Measurements from ENCODE around the gene ABCA7. TPM values are rescaled to one million over a fixed set of nuclear protein-coding genes. Genes with fewer than 3 reads are reported as not detected.
A peak's percentile ranks its signal among the peaks of the same experiment; 100 is the strongest.

Gene ABCA7
- total and polyA plus RNA-seq, 2 of the 13 experiments (the other 11 are each of a cell fraction or from before 2014, with no cell fraction given): 4.4 to 32.4 TPM

GRCh38 chr19:1094978-1095701 lies 55.2 kb downstream of the ABCA7 start, which contains the start of gene POLR2E:
Gene POLR2E, minus strand, starts transcription at chr19:1095375. Its CDS starts 60 bp downstream, at chr19:1095315.
- ATAC-seq (peak; percentile 73), FAIRE-seq (peak; percentile 93), DNase-seq (ENCODE audit: low spot score) (peak; percentile 94)
- POLR2A ChIA-PET: interaction anchor here (2.6 kb wide), 1 partner anchor 8 kb away, joined by 9 read pairs; no protein-coding TSS in a partner anchor
- Histone ChIP-seq H3K4me3 (replicated peaks in 1 of 3; ENCODE audit: insufficient read depth in 1 of 3, low read depth in 2 of 3, low read length in 3 of 3) (peak within 1 kb of the TSS; percentile 91 to 99 (median 97)), H3K27me3 (ENCODE audit: control insufficient read depth in 1 of 2, insufficient read depth in 2 of 2, low read length in 2 of 2) (no peaks in the 10 kb centered on the region; a peak in 1 of 5 replicates), H2AFZ (ENCODE audit: low read length) (no peak within 1 kb of the TSS), H3K79me2 (ENCODE audit: insufficient read depth, low read length) (peaks cover 30% of the 10 kb centered on the region), H3K9ac (ENCODE audit: insufficient read depth, low read depth, low read length) (peak within 1 kb of the TSS; percentile 92), H3K36me3 (replicated peaks in 1 of 2; ENCODE audit: control insufficient read depth in 1 of 2, insufficient read depth in 2 of 2, low read length in 2 of 2) (peaks cover 8 to 21% of the 10 kb centered on the region in 2 experiments), H3K4me1 (ENCODE audit: insufficient read depth, low read length) (peaks cover 55% of the 10 kb centered on the region), H3K9me3 (ENCODE audit: low read length) (no peaks in the 10 kb centered on the region), H3K27ac (ENCODE audit: extremely low read length, insufficient read depth, low read length) (peak within 1 kb of the TSS; percentile 57), H3K4me2 (ENCODE audit: low read depth, low read length) (peak within 1 kb of the TSS; percentile 89), H4K20me1 (ENCODE audit: insufficient read depth, low read length) (peaks cover 16% of the 10 kb centered on the region)
- intact Hi-C loops (cut with micrococcal nuclease; ENCODE audit: unreplicated experiment): loop anchor here (5.0 kb wide), 1 partner anchor 617 kb away; no protein-coding TSS in a partner anchor
- in situ Hi-C loops (cut with HindIII; ENCODE audit: extremely low pct_ligation_motif_present, low pct_unique_long_range_greater_than_20kb): no loop called here
- no CpG with 5 or more reads among the region's 81 CpGs for WGBS (ENCODE audit: low lambda C conversion rate)
- CTCF ChIA-PET (ENCODE audit: low intra/inter-chr PET ratio, low total read pairs): no interaction called here
- BruUV-seq (replicated peaks): no TSS peak
- TF ChIP-seq ZNF614 (CRISPR knock-in tag; IDR thresholded peaks at IDR 0.05; ENCODE audit: borderline replicate concordance) (no peak), ZNF382 (CRISPR knock-in tag; IDR thresholded peaks at IDR 0.05; ENCODE audit: borderline replicate concordance) (no peak), ZNF879 (CRISPR knock-in tag; IDR thresholded peaks at IDR 0.05) (no peak), DBP (CRISPR knock-in tag; IDR thresholded peaks at IDR 0.05; ENCODE audit: not compliant biosample characterization) (no peak), JUND (CRISPR knock-in tag; IDR thresholded peaks at IDR 0.05) (no peak), SP4 (CRISPR knock-in tag; IDR thresholded peaks at IDR 0.05) (peak; percentile 80; the same call in 1 of the 2 replicates), ZNF124 (CRISPR knock-in tag; IDR thresholded peaks at IDR 0.05) (0 out of 2 replicates have a peak, but pooled peaks have one; percentile 57), ZNF720 (CRISPR knock-in tag; IDR thresholded peaks at IDR 0.05) (no peak), NFATC3 (CRISPR knock-in tag; IDR thresholded peaks at IDR 0.05) (no peak), CEBPG (CRISPR knock-in tag; IDR thresholded peaks at IDR 0.05) (peak; percentile 43; the same call in 1 of the 2 replicates), ZNF510 (CRISPR knock-in tag; IDR thresholded peaks at IDR 0.05; ENCODE audit: low read depth) (no peak), ZNF772 (CRISPR knock-in tag; IDR thresholded peaks at IDR 0.05) (0 out of 2 replicates have a peak, but pooled peaks have one; percentile 50), GATAD2A (CRISPR knock-in tag; IDR thresholded peaks at IDR 0.05) (0 out of 2 replicates have a peak, but pooled peaks have one; percentile 42), ZNF678 (CRISPR knock-in tag; IDR thresholded peaks at IDR 0.05) (no peak), ZNF225 (CRISPR knock-in tag; IDR thresholded peaks at IDR 0.05) (no peak), ZNF773 (CRISPR knock-in tag; IDR thresholded peaks at IDR 0.05; ENCODE audit: borderline replicate concordance) (no peak), RELA (CRISPR knock-in tag; IDR thresholded peaks at IDR 0.05) (no peak), HNRNPUL1 (IDR thresholded peaks at IDR 0.05; ENCODE audit: low read depth, low read length) (no peak), SP5 (CRISPR knock-in tag; IDR thresholded peaks at IDR 0.05; ENCODE audit: borderline replicate concordance, low read depth) (peak; percentile 26; the same call in 1 of the 2 replicates), GTF3A (CRISPR knock-in tag; conservative IDR thresholded peaks at IDR 0.05) (no peak), ZBTB46 (CRISPR knock-in tag; IDR thresholded peaks at IDR 0.05; ENCODE audit: borderline replicate concordance) (no peak), ZNF710 (CRISPR knock-in tag; IDR thresholded peaks at IDR 0.05; ENCODE audit: borderline replicate concordance) (no peak), ZFP1 (CRISPR knock-in tag; IDR thresholded peaks at IDR 0.05) (no peak)

All from HepG2 (cell line).